Measurements from ENCODE around the gene IFNLR1.
A peak's percentile ranks its signal among the peaks of the same experiment; 100 is the strongest.

The IFNLR1 gene

DNA sequence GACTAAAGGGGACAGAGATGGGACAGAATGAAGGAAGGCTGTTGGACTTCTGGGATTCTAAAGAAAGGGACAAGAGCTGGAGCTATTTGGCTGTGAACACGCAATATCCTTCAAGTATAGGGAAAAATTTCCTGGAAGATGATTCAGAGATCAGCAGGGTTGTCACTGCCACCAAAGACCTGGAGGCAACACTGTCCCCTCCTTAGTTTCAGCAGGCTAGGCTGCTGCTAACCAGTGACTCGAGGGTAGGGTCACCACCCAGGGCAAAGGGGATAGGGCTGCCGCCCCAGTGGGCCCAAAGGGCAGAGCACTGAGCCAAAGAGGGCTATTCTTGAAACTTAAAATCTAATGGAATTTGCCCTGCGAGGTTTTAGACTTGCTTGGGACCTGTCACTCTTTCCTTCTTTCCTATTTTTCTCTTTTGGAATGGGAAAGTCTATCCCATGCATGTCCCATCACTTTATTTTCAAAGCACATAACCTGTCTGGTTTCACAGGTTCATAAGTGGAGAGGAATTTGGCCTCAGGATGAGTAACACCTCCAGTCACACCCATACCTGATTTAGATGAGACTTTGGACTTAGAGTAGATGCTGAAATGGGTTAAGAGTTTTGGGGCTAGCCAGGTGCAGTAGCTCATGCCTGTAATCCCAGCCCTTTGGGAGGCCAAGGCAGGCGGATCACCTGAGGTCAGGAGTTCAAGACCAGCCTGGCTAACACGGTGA is 11.9 kb downstream of the IFNLR1 start:
- no peak for DNase-seq (ENCODE audit: low read depth)

DNA sequence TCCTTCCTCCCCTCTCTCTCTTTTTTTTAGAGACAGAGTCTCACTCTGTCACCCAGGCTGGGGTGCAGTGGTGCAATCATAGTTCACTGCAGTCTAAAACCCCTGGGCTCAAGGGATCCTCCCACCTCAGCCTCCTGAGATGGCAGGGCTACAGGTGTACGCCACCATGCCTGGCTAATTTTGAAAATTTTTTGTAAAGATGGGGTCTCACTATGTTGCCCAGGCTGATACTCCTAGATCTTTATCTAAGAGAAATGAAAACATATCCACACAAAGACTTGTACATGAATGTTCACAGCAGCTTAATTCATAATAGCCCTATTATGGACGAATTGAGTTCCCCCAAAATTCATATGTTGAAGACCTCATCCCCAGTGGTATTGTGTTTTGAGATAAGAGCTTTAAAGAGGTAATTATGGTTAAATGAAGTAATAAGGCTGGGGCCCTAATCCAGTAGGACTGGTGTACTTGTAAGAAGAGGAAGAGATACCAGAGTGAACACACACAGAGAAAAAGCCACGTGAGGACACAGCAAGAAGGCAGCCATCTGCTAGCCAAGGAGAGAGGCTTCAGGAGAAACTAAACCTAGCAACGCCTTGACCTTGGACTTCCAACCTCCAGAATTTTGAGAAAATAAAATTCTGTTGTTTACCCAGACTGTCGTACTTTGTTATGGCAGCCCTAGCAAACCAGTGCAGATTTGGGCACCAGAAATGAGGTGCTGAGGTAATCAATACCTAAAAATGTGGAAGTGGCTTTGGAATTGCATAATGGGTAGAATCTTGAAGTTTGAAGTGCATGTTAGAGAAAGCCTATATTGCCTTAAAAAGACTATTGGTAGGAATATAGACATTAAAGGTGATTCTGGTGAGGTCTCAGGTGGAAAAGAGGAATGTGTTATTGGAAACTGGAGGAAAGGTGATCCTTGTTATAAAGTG is 13.2 kb downstream of the IFNLR1 start:
- DNase-seq (ENCODE audit: low read depth), result no peak

DNA sequence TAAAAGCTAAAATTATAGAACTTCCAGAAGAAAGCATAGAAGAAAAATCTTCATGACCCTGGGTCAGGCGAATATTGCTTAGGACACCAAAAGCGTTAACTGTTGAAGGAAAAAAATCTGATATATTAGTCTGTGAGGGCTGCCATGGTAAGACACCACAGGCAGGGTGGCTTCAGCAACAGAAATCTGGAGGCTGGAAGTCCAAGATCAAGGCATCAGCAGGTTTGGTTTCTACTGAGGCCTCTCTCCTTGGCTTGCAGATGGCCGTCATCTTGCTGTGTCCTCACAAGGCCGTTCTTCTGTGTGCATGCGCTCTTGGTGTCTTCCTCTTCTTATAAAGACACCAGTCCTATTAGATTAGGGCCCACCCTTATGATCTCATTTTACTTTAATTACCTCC is 14.5 kb downstream of the IFNLR1 start:
- no peak for DNase-seq (ENCODE audit: low read depth)

DNA sequence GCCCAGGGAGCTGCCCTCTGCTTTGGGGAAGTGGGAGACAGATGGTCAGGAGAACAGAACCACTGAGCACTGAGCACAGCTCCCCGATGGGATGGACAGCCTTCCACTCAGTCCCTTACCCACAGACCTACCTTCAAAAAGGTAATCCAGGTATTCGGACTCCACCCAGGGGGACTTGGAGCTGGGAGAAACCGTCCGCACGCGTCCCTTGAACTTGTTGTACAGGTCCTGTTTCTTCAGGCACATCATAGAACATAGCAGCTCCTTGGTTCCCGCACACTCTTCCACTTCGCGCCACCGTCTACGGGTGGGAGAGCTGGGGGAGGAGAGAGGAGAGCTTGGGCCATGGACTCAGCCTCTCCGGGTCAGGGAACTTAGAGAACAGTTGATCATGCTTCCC is 17.8 kb downstream of the IFNLR1 start:
- DNase-seq (ENCODE audit: low read depth), result no peak

DNA sequence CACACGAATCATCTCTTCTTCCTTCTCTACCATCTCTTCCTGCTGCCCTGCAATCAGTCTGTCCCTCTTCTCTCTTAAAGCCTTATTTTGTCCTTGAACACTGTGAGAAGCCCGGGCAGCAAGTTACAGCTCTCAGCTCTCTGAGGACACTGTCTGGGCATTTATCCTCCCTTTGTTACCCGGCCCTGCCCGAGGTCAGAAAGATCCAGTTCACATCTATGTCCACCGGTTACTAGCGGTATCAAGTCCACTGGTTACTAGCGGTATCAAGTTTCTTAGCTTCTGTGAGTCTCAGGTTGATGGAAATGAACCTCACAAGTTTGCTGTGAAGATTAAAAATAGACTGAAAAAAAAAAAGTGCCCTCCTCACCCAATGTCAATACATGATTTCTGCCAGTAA is 18.8 kb downstream of the IFNLR1 start:
- no peak for DNase-seq (ENCODE audit: low read depth)

DNA sequence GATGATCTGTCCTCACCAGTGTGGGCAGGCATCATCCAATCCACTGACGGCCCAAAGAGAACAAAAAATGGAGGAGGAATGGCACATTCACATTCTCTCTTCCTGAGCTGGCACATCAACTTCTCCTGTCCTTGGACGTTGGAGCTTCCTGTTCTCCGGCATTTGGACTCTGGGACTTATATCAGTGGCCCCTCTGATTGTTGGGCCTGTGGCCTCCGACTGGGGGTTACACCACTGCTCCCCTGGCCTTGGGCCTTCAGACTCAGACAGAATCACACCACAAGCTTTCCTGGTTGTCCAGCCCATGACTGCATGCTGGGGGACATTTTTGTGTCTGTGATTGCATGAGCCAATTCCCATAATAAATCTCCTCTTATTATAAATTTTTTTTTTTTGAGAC is 20.1 kb downstream of the IFNLR1 start:
- no peak for DNase-seq (ENCODE audit: low read depth)

DNA sequence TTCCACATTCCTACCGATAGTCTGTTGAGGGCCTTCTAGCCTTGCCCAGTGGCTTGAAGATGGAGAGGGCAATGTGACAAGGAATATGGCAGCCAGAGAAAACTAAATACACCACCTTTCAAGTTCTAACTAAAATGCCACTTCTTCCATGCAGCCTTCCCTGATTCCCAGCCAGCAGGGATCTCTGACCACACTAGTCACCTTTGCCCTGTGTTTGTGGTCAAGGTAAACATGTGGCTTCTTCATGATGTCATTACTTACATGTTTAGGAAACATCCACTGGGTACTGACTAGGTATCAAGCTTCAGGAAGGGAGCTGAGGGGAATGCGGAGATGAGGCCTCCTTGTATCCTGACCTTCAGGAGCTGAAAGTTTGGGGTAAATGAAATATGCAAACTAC is 21.6 kb downstream of the IFNLR1 start:
- DNase-seq (ENCODE audit: low read depth), result no peak

DNA sequence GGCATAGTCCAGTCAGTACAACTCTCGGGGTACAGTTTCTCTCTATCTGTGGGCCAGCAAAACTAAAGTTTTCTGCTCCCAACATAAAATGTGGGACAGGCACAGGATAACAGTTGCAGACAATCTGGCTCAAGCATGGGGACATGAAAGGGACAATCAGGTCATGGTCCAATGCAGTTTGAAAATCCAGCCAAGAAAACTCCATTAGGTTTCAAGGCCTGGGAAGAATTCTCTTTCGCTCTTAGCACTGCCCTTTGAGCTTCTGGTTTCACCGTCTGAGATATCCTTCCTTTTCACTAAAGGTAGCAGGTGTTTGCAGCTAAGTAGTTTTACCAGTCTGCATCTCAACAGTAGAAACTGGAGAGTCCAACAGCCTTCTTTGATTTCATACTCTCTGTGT is 23.1 kb downstream of the IFNLR1 start:
- no peak for DNase-seq (ENCODE audit: low read depth)

DNA sequence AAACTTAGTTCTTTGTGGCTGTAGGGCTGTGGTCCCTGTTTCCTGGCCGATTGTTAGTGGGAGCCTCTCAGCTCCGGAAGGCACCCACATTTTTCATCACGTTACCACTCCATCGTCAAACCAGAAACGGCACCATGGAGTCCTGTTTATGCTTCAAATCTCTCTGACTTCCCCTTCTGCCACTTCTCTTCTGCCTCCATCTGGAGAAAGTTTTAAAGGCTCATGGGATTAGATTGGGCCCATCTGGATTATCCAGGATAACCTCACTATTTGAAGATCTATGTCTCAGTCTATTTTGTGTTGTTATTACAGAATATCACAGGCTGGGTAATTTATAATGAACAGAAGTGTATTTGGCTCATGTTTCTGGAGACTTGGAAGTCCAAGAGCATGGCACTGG is 24.9 kb downstream of the IFNLR1 start:
- DNase-seq (ENCODE audit: low read depth), result no peak

DNA sequence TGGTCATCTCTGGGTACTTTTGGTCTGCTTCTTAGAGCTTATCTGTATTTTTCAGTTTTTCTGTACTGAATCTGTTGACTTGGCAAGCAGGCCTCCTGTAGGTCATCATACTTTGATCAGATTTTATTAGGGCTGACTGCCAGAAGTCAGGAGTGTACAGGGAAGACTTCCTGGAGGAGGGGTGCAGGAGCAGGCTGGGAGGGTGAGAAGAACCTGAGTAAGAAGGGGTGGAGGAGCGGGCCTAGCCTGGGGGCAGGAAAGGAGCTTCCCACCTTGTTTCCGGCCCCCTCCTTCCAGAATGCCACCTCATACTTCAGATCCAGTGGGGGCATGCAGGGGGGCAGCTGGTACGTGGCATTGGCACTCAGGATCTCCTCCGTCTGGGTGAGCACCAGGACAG is 25.8 kb downstream of the IFNLR1 start:
- DNase-seq (ENCODE audit: low read depth), result no peak

DNA sequence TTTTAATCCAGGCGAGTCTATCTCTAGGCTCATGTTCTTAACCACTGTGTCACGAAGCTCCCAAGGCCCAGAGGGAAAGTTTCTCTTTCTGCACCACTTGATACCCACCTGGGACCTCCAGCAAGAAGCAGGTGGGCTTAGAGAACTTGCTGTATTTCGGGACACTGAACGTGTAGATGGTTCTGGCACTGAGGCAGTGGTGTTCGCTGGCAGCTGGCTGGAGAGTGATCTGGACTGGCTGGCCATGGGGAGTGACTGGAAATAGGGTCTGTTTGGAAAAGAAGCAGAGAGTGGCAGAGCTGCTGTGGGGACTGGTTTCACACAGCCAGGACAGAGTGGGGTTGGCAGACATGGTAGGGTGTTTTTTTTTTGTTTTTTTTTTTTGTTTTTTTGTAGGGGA is 27.7 kb downstream of the IFNLR1 start:
- DNase-seq (ENCODE audit: low read depth), result no peak

DNA sequence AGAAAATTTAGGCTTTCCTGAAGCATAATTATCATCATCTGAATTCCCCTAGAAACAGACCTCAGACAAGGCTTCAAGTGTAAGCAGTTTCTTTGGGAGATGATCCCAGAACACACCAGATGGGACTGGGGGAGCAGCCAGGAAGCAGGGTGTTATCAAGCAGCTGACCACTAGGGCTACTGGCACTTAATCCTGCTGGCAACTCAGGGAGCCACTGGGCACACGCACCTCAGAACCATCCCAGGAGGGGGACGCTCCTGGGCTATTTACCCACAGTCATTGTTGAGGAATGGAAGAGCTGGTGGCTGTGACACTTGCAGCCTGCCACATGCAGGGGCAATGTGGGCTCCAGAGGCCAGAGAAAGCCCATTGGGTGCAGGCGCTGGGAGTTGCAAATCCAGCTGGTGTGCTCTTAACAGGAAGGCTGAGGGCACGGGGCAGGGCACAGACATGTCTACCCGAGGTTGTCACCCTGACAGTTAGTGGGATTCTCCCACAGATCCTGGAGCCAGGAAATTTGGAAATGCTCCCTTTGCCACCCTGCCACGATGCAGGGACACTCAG is 29.1 kb downstream of the IFNLR1 start:
- DNase-seq (ENCODE audit: low read depth), result peak; percentile 8

DNA sequence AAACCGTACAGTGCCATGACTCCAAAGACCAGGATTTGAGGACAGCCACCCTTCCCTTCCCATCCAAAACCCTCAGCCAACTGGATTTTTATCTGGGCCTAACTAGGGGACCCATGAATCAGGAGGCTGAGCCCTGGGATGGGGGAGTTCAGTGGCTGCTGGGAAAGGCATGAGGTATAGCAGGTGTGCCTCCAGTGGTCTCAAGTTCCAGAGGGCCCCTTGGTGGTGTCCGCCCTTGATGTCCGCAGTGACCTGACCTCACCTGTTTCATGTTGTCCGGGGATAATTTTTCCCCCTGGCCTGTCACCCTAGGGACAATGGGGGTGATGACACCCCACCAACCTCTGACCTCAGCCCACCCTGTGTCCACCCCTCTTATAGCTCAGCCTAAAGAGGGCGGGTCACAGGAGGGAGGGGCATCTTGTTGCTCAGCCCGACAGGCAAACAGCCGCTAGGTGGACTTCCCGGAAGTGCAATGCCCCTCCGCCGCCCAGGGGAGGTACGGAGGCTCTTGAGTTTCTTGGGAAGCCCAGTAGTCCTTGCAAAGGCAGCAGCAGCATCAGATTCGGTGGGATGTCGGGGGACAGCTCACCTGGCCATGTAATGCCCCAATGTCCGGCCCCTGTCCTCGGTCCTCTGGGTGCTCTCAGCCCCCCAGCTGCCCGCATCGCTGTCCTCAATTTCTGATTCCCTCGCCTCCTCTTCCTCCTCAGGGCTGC is 30.4 kb downstream of the IFNLR1 start:
- no peak for DNase-seq (ENCODE audit: low read depth)

DNA sequence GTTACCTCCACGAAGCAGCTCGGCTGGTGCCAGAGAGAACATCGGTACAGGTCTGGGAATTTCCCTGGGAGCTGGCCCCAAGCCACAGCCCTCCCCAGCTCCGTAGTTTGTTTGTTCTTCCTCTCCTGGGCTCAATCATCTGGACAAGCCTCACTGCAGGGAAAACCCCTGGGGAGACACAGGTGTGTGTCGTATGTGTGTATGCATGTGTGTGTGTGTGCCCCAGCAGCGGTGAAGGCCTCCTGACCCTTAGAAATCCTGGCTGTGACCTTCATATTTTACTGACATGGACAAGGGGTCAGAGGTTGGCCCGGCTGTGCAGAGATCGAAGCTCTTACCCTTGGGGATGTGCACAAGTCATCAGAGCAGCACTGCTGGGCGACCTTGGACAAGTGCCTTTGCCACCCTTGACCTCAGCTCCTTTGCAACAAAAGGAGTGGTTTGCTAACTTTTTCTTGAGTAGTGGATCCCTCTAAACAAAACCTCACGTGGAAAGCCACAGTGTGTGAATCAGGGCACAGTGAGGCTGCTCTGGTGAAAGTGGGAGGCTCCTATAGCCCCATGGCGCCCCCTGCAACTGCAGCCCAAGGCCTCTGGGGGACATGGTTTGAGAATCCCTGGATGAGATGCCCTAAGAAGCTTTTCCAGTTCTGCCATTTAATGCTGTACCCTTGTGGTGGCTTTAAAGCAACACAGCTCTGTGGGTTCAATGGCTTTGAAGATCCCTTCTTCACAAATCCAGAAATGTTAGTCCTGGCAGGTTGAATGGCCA is 31.9 kb downstream of the IFNLR1 start:
- DNase-seq (ENCODE audit: low read depth), result no peak

DNA sequence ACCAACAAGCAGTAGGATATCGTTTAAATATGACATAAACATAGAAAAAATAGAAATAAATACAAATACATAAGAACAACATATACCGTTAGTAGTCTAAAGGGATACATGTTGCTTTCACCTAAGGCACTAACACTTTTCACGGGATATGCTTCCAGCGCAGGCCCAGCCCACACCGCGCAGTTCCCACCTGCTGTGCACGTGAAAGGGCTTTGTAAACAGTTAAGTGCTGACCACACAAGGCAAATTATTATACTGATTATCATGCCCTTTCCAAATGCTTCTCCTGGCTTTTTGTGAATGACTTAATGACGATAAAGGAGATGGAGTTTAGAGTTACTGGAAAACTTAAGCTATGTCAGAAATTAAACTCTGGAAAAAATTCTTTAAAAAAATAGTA is 32.9 kb downstream of the IFNLR1 start:
- no peak for DNase-seq (ENCODE audit: low read depth)

DNA sequence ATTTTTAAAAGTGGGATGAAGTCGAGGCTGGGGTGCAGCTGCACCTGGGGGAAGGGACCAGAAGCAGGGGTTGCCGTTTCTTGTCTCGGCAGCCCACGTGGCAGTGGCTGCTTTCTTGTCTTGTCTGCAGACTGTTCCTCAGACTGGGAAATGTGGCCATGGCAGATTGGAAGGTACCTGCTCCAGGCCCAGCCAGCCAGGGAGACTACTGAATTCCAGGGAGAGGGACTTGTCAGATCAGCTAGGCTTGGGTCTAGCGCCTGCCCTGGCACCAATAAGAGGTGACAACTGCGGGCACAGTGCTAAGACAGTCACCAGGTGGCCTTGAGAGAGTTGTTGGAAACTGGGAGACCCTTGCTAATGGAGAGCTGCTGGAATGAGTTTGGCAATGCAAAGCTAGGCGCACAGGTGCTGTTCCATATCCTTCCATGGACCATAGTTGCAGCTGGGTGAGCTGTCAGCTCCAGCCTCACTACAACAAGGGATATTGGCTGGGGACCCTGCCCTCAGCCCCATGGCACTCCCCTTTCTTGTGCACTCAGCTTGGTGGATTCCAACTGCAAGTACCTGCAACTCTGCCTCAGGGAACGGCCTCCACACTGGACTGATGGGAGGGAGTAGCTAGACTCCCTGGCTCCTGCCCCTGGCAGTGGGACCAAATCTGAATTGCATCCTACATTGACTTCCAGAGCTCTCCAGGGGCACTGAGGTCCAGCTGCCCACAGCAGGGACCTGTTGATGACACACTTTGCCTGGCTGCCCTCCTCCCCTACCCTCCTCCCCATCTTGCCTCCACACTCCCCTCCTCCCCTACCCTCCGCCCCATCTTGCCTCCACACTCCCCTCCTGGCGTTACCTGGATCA is 34.2 kb downstream of the IFNLR1 start:
- DNase-seq (ENCODE audit: low read depth), result no peak

DNA sequence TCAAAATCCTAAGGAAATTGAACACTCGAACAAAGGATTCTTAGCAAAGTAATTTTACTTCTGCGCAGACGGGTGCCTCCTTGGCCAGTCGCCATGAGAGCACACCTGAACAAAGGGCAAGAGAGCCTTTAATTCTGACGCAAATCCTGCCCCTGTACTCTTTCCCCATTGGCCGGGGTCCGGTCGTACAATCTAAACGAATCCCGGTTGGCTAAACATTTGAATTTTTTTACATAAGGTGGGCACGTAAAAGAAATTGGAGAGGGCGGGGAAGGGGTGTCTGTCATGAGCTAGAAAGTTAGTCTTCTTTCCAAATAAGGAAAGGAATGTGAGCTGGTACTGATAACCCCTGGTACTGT is 35.9 kb downstream of the IFNLR1 start:
- no peak for DNase-seq (ENCODE audit: low read depth)

DNA sequence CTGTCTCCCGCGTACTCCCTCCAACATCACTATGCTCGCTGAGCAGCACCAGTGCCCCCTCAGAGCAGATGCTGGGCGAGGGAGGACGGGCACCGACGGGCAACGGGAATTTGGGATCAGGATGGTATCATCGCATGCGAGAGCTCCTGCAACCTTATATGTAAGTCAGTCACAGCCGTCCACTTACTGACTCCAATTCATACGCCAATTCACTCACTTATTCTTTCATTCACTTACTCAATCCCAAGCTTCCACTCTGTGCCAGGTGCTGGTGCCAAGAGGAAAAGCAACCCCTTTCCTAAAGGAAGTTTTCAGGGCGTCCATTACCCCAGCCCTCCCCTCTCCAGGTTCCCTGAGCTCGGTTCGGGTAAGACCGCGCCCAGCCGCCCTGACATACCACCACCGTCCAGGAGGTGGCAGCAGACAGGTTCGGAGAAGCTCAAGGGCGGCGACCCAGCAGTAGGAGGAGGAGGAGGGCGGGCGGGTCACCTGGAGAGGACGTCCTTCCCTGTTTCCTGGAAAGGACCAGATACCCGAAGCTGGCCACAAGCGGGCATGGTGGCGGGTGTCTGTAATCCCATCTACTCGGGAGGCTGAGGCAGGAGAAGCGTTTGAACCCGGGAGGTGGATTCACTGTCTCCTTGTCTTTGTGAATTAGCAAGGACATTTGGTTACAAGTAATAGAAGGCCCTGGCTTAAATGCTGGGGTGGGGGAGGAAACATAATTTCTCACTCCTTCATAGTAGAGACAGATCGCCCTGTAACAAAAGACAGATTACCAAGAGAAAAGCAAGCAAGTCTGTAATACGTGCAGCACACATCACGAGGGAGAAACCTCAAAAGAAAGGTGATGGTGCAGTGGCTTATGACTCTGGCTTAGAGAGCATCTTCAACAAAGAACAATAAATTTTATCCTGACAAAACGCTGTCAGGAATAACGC is 36.6 kb downstream of the IFNLR1 start:
- peak; percentile 75 for DNase-seq (ENCODE audit: low read depth)

DNA sequence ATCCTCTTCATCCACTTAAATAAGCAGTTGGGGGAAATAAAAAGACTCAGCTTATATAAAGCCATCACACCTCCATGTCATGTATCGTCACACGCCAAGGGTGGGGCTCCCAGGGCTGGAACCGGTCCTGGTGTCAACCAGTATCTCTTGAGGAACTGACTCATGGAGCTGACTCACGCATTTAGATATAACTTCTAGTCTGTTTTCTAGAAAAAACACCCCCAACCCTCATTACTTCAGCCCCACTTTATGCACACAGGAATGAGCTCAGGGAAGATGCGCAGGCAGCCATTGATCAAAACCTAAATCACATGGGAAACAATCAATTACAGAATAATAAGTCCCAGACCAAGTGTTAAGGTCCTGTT is 37.2 kb downstream of the IFNLR1 start:
- DNase-seq (ENCODE audit: low read depth), result peak; percentile 72

DNA sequence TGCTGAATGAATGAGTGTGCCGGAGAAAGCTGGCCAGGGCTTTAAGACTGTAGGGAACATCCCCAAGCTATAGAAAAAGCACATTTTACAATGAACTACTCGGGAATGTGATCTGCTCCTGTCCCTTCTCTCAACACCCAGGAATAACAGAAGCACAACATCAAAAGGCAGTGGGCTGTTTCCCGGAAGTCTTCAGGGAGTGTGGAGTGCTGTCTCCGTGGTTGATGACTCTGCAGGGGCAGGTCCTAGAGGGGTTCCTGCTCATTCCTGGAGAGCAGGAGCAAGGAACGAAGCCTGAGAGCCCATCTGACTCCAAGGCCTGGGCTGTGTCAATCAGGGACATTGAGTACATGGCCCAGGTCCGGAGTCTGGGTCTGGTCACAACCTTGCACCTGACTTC is 39.3 kb downstream of the IFNLR1 start:
- DNase-seq (ENCODE audit: low read depth), result no peak

All from iris pigment epithelial cell (primary cell).